Stimulated activated CD4-positive, alpha-beta T cell treated with anti-CD3 and anti-CD28 coated beads, Interleukin-15, amount 100 ng/mL, for 1 hour (primary cell): Measurements from ENCODE around the gene UNG.
"Not testable (repeated sequence)": the region's sequence is repeated elsewhere in the genome, so short reads cannot be mapped to it uniquely, and the experiment has no call there.

ENCODE experiments used
- DNase-seq, 2 donors: peaks; one replicate each; pipeline ENCODE4 v3.0.0-alpha.2; 2020; ENCODE audit warnings: low read depth in 1 of 2, low spot score in 1 of 2

UNG gene

GRCh38 chr12:109097435-109098182, at the start of gene UNG:
UNG (plus strand) TSS chr12:109097597; CDS start chr12:109097680, 83 bp downstream.
- peak; percentile 94 to 95 for DNase-seq

DNA sequence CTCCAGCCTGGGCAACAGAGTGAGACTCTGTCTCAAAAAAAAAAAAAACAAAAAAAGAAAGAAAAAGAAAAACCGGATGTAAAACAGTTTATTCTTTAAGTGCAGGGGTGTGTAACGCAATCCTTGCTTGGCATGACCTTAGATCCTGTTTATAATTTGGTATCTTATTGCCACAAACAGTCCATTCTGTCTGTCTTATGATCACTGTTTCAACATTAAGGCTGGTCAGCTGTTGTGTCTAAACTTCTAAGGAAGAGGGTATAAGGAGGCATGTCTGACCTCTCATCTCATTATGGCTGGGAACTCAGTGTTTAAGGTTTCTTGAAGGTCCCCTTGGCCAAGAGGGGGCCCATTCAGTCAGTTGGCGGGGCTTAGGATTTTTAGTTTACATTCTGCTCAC, 48.7 kb upstream of the UNG start:
- DNase-seq: not testable (repeated sequence)

DNA sequence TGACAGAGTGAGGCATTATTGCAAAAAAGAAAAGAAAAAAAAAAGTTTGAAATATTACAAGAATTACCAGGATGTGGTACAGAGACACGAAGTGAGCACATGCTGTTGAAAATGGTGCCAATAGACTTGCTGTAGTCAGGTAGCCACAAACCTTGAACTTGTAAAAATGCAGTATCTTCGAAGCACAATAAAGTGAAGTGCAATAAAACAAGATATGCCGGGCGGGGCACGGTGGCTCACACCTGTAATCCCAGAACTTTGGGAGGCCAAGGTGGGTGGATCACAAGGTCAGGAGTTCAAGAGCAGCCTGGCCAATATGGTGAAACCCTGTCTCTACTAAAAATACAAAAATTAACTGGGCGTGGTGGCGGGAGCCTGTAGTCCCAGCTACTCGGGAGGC, 47.6 kb upstream of the UNG start:
- not testable (repeated sequence) for DNase-seq

GRCh38 chr12:109052097-109052413, 45.3 kb upstream of the UNG start:
- DNase-seq: no peak

DNA sequence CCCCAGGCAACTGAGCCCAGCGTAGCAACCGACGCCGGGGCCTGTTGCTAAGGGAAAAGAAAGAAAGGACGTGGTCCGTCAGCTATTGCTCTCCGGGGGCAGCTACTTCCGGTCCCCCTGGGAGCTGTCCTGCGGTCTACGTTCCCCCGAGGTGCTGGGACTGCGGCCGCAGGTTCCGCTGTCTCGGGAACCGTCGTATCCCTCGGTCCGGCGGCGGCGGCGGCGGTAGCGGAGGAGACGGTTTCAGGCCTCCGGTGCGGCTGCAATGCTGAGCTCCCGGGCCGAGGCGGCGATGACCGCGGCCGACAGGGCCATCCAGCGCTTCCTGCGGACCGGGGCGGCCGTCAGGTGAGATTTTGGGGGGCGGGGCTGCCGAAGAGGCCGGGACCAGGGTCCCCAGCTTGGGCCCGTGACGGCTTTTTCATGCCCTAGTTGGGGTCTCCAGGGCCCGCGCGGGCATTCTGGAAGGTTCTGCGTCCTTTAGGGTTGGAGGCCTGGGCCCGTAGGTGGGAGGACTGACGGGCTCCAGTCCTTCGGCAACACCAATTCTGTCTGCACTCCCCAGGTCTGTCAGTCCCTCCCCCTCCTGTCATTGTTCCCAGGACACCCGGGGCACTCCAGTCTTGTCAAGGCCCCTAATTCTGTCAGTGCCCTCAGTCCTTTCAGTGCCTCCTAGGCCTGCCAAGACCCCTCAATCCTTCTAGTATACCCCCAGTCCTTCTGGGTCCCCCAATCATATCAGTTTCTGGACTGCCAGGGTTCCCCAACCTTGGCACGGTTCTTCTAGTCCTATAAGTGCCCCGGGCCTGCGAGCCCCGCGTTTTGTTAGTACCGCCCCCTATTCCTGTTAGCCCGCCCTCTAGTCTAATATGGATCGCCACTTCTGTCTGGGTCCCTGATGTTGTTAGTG, 44.7 kb upstream of the UNG start, which contains the start of gene USP30:
TSS of gene USP30 (plus strand) at position 163 of the 910 bp plus-strand sequence. CDS start at position 266, 103 bp downstream.
- peak; percentile 67 to 75 for DNase-seq

DNA sequence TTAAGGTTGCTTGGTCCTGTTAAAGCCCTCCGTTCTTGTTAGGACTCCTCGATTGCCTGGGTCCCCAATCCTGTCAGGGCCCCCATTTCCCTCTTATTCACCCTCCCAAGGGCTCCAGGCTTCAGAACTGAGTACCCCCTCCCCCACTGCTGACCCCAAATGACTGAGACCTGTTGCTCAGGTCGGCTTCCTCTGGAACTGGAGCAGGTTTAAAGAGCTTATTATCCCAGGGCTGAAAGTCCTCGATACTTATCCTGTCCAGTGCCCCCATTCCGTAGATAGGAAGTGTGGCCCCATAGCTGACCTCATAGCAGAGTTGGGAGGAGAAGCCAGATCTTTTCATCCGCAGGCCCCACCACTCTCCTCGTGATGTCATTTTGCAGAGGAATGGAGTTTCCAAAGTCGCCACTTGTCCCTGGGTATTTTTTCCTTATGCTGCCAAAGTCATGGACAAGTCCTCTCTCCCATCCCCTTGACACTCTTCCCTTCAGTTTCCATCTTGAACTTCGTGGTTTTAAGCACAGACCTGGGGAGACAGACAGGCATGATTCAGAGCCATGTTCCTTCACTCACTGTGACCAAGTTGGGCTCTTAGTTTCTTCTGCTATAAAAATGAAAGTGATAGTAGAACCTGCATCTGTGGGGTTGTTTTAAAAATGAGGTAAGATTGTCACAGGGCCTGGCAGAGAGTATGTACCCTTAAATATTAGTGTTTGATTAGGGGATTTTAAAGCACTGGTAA, 43.8 kb upstream of the UNG start:
- DNase-seq: no peak

DNA sequence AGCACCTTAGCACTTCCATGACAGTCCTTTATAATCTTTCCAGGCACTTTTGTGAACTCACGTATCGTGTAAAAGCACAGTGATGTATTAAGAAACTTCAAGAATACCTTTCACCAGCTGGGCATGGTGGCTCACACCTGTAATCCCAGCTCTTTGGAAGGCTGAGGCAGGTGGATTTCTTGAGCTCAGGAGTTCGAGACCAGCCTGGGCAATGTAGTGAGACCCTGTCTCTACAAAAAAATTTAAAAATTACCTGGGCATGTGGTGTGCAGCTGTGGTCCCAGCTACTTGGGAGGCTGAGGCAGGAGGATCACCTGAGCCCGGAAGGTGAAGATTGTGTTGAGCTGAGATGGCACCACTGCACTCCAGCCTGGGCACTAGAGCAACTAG, 43.3 kb upstream of the UNG start:
- DNase-seq: not testable (repeated sequence)

- no peak for DNase-seq
These were observed 42.9 kb upstream of the UNG start for GRCh38 chr12:109054520-109054919.

DNA sequence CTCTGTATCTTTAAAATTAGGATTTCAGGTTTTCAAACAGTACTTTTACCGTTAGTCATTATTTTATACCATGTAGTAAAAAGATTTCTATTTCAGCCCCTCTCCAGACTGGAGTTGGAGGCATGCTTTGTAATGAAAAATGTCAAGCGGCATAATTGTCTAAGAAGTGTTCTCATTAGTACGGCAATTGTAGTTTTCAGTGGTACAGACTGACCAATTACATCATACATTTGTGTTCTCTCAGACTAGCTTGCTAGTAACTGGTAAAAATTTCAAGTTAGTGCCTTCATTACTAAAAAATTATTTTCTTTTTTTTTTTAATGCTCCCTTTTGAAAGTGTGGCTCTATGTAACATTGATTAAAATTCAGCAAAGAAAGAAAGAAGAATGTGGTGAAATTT, 40.5 kb upstream of the UNG start:
- no peak for DNase-seq

DNA sequence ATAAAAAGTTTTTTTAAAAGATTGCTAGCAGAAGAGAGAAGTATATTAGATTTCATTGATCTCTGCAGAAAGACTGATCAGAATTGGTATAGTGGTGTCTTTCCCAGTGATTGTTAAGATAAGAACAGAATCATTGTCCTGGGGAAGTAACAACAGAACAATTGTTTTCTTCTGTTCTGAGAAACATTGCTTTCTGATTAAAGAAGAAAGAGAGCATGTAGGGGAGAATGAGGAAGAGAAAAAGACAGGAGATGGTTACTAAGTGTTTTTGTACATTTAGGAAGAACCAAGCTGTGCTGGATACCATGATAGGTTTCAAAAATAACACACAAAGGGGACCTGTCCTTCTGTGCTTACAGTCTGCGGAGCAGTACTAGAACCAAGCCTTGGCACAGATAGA, 40.0 kb upstream of the UNG start:
- DNase-seq: no peak

DNA sequence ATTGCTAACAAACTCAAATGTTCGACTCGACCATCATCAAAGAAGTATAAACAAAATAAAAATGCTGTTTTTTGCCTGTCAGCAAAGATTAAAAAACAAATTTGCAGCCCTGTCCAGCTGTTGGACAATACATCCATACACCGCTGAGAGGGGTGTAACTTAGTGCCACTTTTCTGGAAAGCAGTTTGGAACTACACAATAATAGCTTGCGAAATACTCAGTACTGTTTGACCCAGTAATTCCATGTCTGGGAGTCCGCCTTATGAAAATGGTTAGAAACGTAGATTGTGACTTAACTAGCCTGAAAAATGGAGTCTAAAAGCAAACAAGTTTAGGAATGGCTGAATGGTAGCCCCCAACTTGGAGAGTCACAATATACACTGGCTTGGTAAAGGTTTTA, 38.6 kb upstream of the UNG start:
- DNase-seq: no peak

DNA sequence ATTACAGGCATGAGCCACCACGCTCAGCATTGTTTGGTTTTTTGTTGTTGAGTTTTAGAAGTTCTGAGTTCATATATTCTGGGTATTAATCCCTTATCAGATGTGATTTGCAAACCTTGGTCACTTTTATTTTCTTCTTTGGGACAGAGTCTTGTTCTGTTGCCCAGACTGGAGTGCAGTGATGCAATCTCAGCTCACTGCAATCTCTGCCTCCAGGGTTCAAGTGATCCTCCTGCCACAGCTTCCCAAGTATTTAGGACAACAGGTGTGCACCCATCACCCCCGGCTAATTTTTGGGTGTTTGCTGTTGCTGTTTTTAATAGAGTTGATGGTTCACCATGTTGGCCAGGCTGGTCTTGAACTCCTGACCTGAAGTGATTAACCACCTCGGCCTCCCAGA, 33.3 kb upstream of the UNG start:
- no peak for DNase-seq

- no peak for DNase-seq
These were observed 32.1 kb upstream of the UNG start for GRCh38 chr12:109065154-109065852.

- no peak for DNase-seq
These were observed 31.6 kb upstream of the UNG start for GRCh38 chr12:109065853-109066193.

- DNase-seq: no peak
These were observed 27.8 kb upstream of the UNG start for GRCh38 chr12:109069307-109070271.

DNA sequence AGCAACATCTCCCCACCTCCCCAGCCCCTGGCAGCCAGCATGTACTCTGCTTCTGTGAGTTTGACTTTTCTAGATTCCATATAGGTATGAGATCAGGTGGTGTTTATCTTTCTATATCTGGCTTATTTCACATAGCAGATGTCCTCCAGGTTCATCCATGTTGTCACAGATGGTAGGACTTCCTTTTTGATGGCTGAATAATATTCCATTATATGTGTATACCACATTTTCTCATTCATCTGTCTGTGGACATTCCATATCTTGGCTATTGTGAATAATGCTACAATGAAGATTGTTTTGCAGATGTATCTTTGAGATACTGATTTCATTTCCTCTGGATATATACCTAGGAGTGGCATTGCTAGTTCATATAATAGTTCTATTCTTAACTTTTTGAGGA, 22.5 kb upstream of the UNG start:
- DNase-seq: no peak

GRCh38 chr12:109082751-109083150, 14.6 kb upstream of the UNG start:
- DNase-seq: no peak

DNA sequence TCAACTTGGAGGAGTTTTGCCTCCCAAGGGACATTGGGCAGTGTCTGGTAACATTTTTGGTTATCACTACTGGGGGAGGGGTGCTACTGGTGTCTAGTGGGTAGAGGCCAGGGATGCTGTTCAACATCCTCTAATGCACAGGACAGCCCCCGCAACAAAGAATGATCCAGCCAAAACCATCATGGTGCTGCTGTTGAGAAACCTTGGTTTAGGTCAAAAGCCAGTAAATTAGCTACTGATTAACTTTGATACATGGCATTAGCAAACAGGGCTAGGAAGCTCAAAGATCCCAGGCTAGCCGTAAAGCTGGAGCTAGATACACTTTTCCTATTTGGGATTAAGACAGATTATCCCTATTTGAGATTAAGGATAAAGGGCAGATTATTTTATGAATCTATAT, 13.0 kb upstream of the UNG start:
- DNase-seq: no peak

GRCh38 chr12:109085590-109085989, 11.8 kb upstream of the UNG start:
- DNase-seq: no peak

- no peak for DNase-seq
These were observed 10.1 kb upstream of the UNG start for GRCh38 chr12:109087250-109087649.
